Neural cell (in vitro differentiated cells): ENCODE data around the gene GRIA2. TPM values are rescaled to one million over a fixed set of nuclear protein-coding genes. Genes with fewer than 3 reads are reported as not detected.

Experiments
- H2AFZ ChIP-seq: fragments of 200-600, 300-800 bp; sonication (generic), shearing (Covaris generic); 2 replicates; pipeline ENCODE4 v1.6.0; 2014; ENCODE audit warnings: low read depth, mild to moderate bottlenecking, antibody characterized with exemption, low read length, moderate library complexity
- H3F3A ChIP-seq: fragments of 200-600 bp; shearing (Covaris generic); 2 replicates; pipeline ENCODE4 v1.6.1; 2016; ENCODE audit warnings: mild to moderate bottlenecking, moderate library complexity, mixed read lengths, antibody characterized with exemption, low read length; ENCODE audit not compliant: insufficient read depth, poor library complexity, severe bottlenecking
- H3K27ac ChIP-seq: fragments of 200-600, 300-800 bp; sonication (generic), shearing (Covaris generic); 2 replicates; pipeline ENCODE4 v1.5.1; 2014; ENCODE audit warnings: mild to moderate bottlenecking, low read length, moderate library complexity
- H3K27me3 ChIP-seq: fragments of 300-800, 200-600 bp; sonication (generic), shearing (Covaris generic); 2 replicates; pipeline ENCODE4 v1.6.0; 2014; ENCODE audit warnings: mild to moderate bottlenecking, low read depth, low read length, moderate library complexity; ENCODE audit not compliant: insufficient read depth
- H3K36me3 ChIP-seq: fragments of 300-800, 200-600 bp; sonication (generic), shearing (Covaris generic); 2 replicates; pipeline ENCODE4 v1.5.1; 2014; ENCODE audit warnings: mild to moderate bottlenecking, antibody characterized with exemption, low read length, moderate library complexity; ENCODE audit not compliant: insufficient read depth
- H3K4me2 ChIP-seq: fragments of 300-800, 200-600 bp; sonication (generic), shearing (Covaris generic); 2 replicates; pipeline ENCODE4 v1.6.0; 2014; ENCODE audit warnings: mild to moderate bottlenecking, low read length
- H3K4me3 ChIP-seq: fragments of 300-800, 200-600 bp; sonication (generic), shearing (Covaris generic); 2 replicates; pipeline ENCODE4 v1.5.1; 2014; ENCODE audit warnings: mild to moderate bottlenecking, low read length, moderate library complexity
- H3K79me2 ChIP-seq: fragments of 200-600 bp; shearing (Covaris generic); replicated peaks from 2 replicates; pipeline ENCODE4 v1.6.0; 2014; ENCODE audit warnings: mild to moderate bottlenecking, low read length, moderate library complexity; ENCODE audit not compliant: insufficient read depth
- H3K9ac ChIP-seq: fragments of 300-800, 200-600 bp; sonication (generic), shearing (Covaris generic); 2 replicates; pipeline ENCODE4 v1.6.1; 2016; ENCODE audit warnings: mild to moderate bottlenecking, low read length, mixed read lengths
- H3K9me2 ChIP-seq: fragments of 200-600 bp; shearing (Covaris generic); 2 replicates; pipeline ENCODE4 v1.6.1; 2016; ENCODE audit warnings: mild to moderate bottlenecking, low read length, mixed read lengths; ENCODE audit not compliant: insufficient read depth
- H3K9me3 ChIP-seq: fragments of 200-600, 300-800 bp; sonication (generic), shearing (Covaris generic); 2 replicates; pipeline ENCODE4 v1.6.1; 2016; ENCODE audit warnings: mild to moderate bottlenecking, mixed run types, low read length, moderate library complexity, mixed read lengths
- H4K20me1 ChIP-seq: fragments of 200-600 bp; shearing (Covaris generic); 2 replicates; pipeline ENCODE4 v1.6.1; 2016; ENCODE audit warnings: mild to moderate bottlenecking, mixed run types; ENCODE audit not compliant: insufficient read depth
- EP300 ChIP-seq: fragments of 450-650 bp; conservative IDR thresholded peaks from 2 replicates; pipeline ENCODE4 v1.6.1; 2014; ENCODE audit warnings: antibody characterized with exemption, mild to moderate bottlenecking, moderate library complexity; ENCODE audit not compliant: poor library complexity, severe bottlenecking
- EZH2 ChIP-seq: fragments of 200-600, 300-800 bp; shearing (Covaris generic), sonication (generic); IDR thresholded peaks from 2 replicates; pipeline ENCODE4 v1.6.1; 2014; ENCODE audit warnings: antibody characterized with exemption, low read length, borderline replicate concordance, mild to moderate bottlenecking; ENCODE audit not compliant: insufficient read depth, poor library complexity, severe bottlenecking
- MXI1 ChIP-seq: fragments of 450-650 bp; conservative IDR thresholded peaks from 2 replicates; pipeline ENCODE4 v1.6.1; 2014; ENCODE audit warnings: antibody characterized with exemption, mild to moderate bottlenecking; ENCODE audit not compliant: poor library complexity, severe bottlenecking
- POLR2AphosphoS5 ChIP-seq: IDR thresholded peaks from 2 replicates; pipeline ENCODE4 v1.6.1; 2012
- RAD21 ChIP-seq: fragments of 450-650 bp; conservative IDR thresholded peaks from 2 replicates; pipeline ENCODE4 v1.6.1; 2014; ENCODE audit warnings: antibody characterized with exemption, mild to moderate bottlenecking, moderate library complexity
- SMC3 ChIP-seq: fragments of 450-650 bp; conservative IDR thresholded peaks from 2 replicates; pipeline ENCODE4 v1.6.1; 2014; ENCODE audit warnings: antibody characterized with exemption, mild to moderate bottlenecking, moderate library complexity; ENCODE audit not compliant: poor library complexity
- TAF1 ChIP-seq: IDR thresholded peaks from 2 replicates; pipeline ENCODE4 v1.6.1; 2012; ENCODE audit warnings: low read depth
- polyA plus RNA-seq: library from polyadenylated mRNA; depleted of rRNA; stranded (reverse); fragments of >200 nt; gene quantifications from 2 replicates; pipeline ENCODE4 v1.2.3, GENCODE V29; 2014
- TF ChIP-seq, protein P1 (sequence below): IDR thresholded peaks from 2 replicates; pipeline ENCODE4 v1.6.1; 2012; ENCODE audit warnings: borderline replicate concordance
- TF ChIP-seq, protein P2 (sequence below): fragments of 450-650 bp; IDR thresholded peaks from 2 replicates; pipeline ENCODE4 v1.5.1; 2014; ENCODE audit warnings: antibody characterized with exemption, mild to moderate bottlenecking, moderate library complexity; ENCODE audit not compliant: poor library complexity, severe bottlenecking

GRIA2 gene
- polyA plus RNA-seq, 1 donor from 2014 or later = 823 TPM

GRCh38 chr4:157221426-157221894 lies 932 bp downstream of the GRIA2 start:
- Histone ChIP-seq H3K9me2 (no peaks in the 10 kb centered on the region), H3K36me3 (no peaks in the 10 kb centered on the region), H3K27ac (peak overlapping the region; percentile 94), H2AFZ (no peak overlapping the region), H3K9ac (peak overlapping the region; percentile 96), H3K27me3 (peaks cover 4% of the 10 kb centered on the region), H3K4me2 (peak overlapping the region; percentile 7), H3F3A (peaks cover 10% of the 10 kb centered on the region), H4K20me1 (no peaks in the 10 kb centered on the region), H3K9me3 (no peaks in the 10 kb centered on the region), H3K79me2 (peaks cover 59% of the 10 kb centered on the region), H3K4me3 (peak overlapping the region; percentile 71)
- TF ChIP-seq SMC3 = peak; percentile 13
- TF ChIP-seq, protein P1, sequence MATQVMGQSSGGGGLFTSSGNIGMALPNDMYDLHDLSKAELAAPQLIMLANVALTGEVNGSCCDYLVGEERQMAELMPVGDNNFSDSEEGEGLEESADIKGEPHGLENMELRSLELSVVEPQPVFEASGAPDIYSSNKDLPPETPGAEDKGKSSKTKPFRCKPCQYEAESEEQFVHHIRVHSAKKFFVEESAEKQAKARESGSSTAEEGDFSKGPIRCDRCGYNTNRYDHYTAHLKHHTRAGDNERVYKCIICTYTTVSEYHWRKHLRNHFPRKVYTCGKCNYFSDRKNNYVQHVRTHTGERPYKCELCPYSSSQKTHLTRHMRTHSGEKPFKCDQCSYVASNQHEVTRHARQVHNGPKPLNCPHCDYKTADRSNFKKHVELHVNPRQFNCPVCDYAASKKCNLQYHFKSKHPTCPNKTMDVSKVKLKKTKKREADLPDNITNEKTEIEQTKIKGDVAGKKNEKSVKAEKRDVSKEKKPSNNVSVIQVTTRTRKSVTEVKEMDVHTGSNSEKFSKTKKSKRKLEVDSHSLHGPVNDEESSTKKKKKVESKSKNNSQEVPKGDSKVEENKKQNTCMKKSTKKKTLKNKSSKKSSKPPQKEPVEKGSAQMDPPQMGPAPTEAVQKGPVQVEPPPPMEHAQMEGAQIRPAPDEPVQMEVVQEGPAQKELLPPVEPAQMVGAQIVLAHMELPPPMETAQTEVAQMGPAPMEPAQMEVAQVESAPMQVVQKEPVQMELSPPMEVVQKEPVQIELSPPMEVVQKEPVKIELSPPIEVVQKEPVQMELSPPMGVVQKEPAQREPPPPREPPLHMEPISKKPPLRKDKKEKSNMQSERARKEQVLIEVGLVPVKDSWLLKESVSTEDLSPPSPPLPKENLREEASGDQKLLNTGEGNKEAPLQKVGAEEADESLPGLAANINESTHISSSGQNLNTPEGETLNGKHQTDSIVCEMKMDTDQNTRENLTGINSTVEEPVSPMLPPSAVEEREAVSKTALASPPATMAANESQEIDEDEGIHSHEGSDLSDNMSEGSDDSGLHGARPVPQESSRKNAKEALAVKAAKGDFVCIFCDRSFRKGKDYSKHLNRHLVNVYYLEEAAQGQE = no peak
- no peak for TF ChIP-seq EZH2
- TF ChIP-seq RAD21 = no peak
- TF ChIP-seq MXI1 = peak; percentile 69
- no peak for TF ChIP-seq POLR2AphosphoS5
- TF ChIP-seq EP300 = no peak
- no peak for TF ChIP-seq TAF1
- TF ChIP-seq, protein P2, sequence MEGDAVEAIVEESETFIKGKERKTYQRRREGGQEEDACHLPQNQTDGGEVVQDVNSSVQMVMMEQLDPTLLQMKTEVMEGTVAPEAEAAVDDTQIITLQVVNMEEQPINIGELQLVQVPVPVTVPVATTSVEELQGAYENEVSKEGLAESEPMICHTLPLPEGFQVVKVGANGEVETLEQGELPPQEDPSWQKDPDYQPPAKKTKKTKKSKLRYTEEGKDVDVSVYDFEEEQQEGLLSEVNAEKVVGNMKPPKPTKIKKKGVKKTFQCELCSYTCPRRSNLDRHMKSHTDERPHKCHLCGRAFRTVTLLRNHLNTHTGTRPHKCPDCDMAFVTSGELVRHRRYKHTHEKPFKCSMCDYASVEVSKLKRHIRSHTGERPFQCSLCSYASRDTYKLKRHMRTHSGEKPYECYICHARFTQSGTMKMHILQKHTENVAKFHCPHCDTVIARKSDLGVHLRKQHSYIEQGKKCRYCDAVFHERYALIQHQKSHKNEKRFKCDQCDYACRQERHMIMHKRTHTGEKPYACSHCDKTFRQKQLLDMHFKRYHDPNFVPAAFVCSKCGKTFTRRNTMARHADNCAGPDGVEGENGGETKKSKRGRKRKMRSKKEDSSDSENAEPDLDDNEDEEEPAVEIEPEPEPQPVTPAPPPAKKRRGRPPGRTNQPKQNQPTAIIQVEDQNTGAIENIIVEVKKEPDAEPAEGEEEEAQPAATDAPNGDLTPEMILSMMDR = no peak

DNA sequence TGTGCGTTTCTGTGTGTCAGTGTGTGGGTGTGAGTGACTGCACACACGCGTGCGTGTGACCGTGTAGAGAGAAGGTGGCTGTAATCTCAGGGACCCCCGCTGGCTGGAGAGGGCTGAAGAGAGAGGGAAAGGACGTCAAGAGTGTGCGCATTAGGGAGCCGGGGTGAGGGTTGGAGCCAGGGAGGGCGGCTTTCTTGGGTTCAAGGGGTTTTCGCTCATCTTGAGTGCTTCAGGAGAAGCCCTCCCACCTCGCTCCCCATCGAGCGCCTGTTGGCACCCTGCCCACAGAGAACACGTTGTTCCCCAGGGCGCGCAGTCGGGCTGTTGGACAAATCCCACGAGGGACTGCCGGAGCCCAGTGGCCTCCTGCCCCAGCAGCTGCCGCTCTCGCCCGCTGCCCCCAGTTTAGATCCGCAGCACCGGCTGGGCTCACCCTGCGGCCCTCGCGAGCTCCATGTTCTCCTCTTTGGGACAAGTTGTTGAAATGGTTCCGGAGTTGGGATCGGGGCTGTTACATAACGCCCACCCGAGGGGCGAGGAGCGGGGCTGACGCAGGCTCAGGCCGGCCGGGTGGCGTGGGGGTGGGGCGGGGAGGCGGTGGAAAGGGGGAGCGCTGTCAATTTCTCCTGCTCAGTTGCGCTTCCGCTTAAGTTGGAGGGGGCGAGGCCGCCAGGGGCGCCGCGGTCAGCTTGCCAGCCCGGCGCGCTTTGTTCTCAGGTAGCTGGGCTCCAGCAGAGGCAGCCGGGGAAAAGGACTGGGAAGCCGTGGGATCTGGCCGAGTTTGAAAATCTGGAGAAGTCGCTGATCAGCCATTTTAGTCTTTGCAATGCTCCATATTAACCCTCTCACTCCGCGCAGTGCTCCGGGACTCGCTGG lies 1.6 kb downstream of the GRIA2 start:
- Histone ChIP-seq H3K79me2 (peaks cover 65% of the 10 kb centered on the region), H3K9me2 (no peaks in the 10 kb centered on the region), H3K9ac (peak overlapping the region; percentile 96), H2AFZ (peak overlapping the region; percentile 18), H3K9me3 (no peaks in the 10 kb centered on the region), H3K27ac (peak overlapping the region; percentile 94), H4K20me1 (no peaks in the 10 kb centered on the region), H3F3A (peaks cover 10% of the 10 kb centered on the region), H3K4me2 (peak overlapping the region; percentile 7), H3K27me3 (peaks cover 4% of the 10 kb centered on the region), H3K36me3 (no peaks in the 10 kb centered on the region), H3K4me3 (peak overlapping the region; percentile 71)
- TF ChIP-seq TAF1 (peak; percentile 96), RAD21 (peak; percentile 9), MXI1 (no peak), SMC3 (no peak), EZH2 (no peak), POLR2AphosphoS5 (peak; percentile 76), EP300 (peak; percentile 27)
- TF ChIP-seq, protein P1 = peak; percentile 95
- TF ChIP-seq, protein P2 = peak; percentile 36
